ENCODE results near the gene SPATA20.

SPATA20 gene

GRCh38 chr17:50556803-50557202, 9.8 kb downstream of the SPATA20 start:
- H3K79me2 ChIP-seq, result no peaks in the 10 kb centered on the region
- no peak overlapping the region for H3K4me3 ChIP-seq (ENCODE audit: low read depth, low read length)
- peaks cover 6% of the 10 kb centered on the region for H3K27me3 ChIP-seq (ENCODE audit: control insufficient read depth, insufficient read depth, low read length)
- TF ChIP-seq, protein P1, sequence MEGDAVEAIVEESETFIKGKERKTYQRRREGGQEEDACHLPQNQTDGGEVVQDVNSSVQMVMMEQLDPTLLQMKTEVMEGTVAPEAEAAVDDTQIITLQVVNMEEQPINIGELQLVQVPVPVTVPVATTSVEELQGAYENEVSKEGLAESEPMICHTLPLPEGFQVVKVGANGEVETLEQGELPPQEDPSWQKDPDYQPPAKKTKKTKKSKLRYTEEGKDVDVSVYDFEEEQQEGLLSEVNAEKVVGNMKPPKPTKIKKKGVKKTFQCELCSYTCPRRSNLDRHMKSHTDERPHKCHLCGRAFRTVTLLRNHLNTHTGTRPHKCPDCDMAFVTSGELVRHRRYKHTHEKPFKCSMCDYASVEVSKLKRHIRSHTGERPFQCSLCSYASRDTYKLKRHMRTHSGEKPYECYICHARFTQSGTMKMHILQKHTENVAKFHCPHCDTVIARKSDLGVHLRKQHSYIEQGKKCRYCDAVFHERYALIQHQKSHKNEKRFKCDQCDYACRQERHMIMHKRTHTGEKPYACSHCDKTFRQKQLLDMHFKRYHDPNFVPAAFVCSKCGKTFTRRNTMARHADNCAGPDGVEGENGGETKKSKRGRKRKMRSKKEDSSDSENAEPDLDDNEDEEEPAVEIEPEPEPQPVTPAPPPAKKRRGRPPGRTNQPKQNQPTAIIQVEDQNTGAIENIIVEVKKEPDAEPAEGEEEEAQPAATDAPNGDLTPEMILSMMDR (IDR thresholded peaks at IDR 0.05), result no peak
- H3K4me1 ChIP-seq, result peaks cover 13% of the 10 kb centered on the region
- no peak overlapping the region for H3K9ac ChIP-seq
- no peak overlapping the region for H2AFZ ChIP-seq
- no peaks in the 10 kb centered on the region for H3K9me3 ChIP-seq (ENCODE audit: control insufficient read depth, low read length)
- no peaks in the 10 kb centered on the region for H3K36me3 ChIP-seq (ENCODE audit: control insufficient read depth, insufficient read depth, low read length)
- no peak overlapping the region for H3K4me2 ChIP-seq (ENCODE audit: low read length)
- H3K27ac ChIP-seq, result no peak overlapping the region

- peaks cover 13% of the 10 kb centered on the region for H3K4me1 ChIP-seq
- no peak overlapping the region for H3K4me2 ChIP-seq (ENCODE audit: low read length)
- H3K27me3 ChIP-seq (ENCODE audit: control insufficient read depth, insufficient read depth, low read length), result peaks cover 6% of the 10 kb centered on the region
- H3K9ac ChIP-seq, result no peak overlapping the region
- H3K9me3 ChIP-seq (ENCODE audit: control insufficient read depth, low read length), result no peaks in the 10 kb centered on the region
- H3K36me3 ChIP-seq (ENCODE audit: control insufficient read depth, insufficient read depth, low read length), result no peaks in the 10 kb centered on the region
- no peak overlapping the region for H3K4me3 ChIP-seq (ENCODE audit: low read depth, low read length)
- no peaks in the 10 kb centered on the region for H3K79me2 ChIP-seq
- no peak overlapping the region for H2AFZ ChIP-seq
- no peak overlapping the region for H3K27ac ChIP-seq
- TF ChIP-seq, protein P1 (IDR thresholded peaks at IDR 0.05), result no peak
Observed at GRCh38 chr17:50557630-50558029, 10.7 kb downstream of the SPATA20 start.

DNA sequence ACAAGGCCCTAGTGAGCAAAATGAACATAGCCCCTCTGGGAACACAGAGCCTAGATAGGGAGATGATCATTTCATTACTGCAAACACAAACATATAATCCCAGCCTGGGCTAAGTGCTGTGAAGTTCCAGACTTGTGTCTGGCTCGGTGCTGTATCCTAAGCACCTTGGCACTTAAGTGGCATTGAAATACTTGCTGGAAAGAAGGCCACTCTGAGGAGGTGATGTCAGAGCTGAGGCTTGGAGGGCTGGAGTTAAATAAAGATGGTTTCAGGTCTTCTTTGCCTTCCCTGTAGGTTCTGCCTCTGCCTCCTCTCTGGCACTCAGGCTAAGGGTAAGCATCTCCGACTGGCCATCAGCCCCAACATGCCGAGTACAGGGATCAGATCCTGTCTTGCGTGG, 11.1 kb downstream of the SPATA20 start:
- no peaks in the 10 kb centered on the region for H3K79me2 ChIP-seq
- TF ChIP-seq, protein P1 (IDR thresholded peaks at IDR 0.05), result no peak
- no peak overlapping the region for H3K9ac ChIP-seq
- H2AFZ ChIP-seq, result no peak overlapping the region
- H3K4me3 ChIP-seq (ENCODE audit: low read depth, low read length), result no peak overlapping the region
- H3K9me3 ChIP-seq (ENCODE audit: control insufficient read depth, low read length), result no peaks in the 10 kb centered on the region
- peaks cover 6% of the 10 kb centered on the region for H3K27me3 ChIP-seq (ENCODE audit: control insufficient read depth, insufficient read depth, low read length)
- H3K27ac ChIP-seq, result no peak overlapping the region
- H3K4me1 ChIP-seq, result peaks cover 13% of the 10 kb centered on the region
- H3K4me2 ChIP-seq (ENCODE audit: low read length), result no peak overlapping the region
- H3K36me3 ChIP-seq (ENCODE audit: control insufficient read depth, insufficient read depth, low read length), result no peaks in the 10 kb centered on the region

- Histone ChIP-seq H3K4me1 (peaks cover 13% of the 10 kb centered on the region), H3K27me3 (ENCODE audit: control insufficient read depth, insufficient read depth, low read length) (peaks cover 6% of the 10 kb centered on the region), H3K4me3 (ENCODE audit: low read depth, low read length) (no peak overlapping the region), H3K27ac (no peak overlapping the region), H3K9ac (no peak overlapping the region), H3K36me3 (ENCODE audit: control insufficient read depth, insufficient read depth, low read length) (no peaks in the 10 kb centered on the region), H2AFZ (no peak overlapping the region), H3K9me3 (ENCODE audit: control insufficient read depth, low read length) (no peaks in the 10 kb centered on the region), H3K4me2 (ENCODE audit: low read length) (no peak overlapping the region), H3K79me2 (no peaks in the 10 kb centered on the region)
- TF ChIP-seq, protein P1 (IDR thresholded peaks at IDR 0.05), result no peak
Observed at GRCh38 chr17:50558581-50558940, 11.6 kb downstream of the SPATA20 start.

- H3K79me2 ChIP-seq, result no peaks in the 10 kb centered on the region
- H3K9me3 ChIP-seq (ENCODE audit: control insufficient read depth, low read length), result no peaks in the 10 kb centered on the region
- no peak overlapping the region for H3K4me3 ChIP-seq (ENCODE audit: low read depth, low read length)
- TF ChIP-seq, protein P1 (IDR thresholded peaks at IDR 0.05), result no peak
- H3K27ac ChIP-seq, result no peak overlapping the region
- H3K36me3 ChIP-seq (ENCODE audit: control insufficient read depth, insufficient read depth, low read length), result no peaks in the 10 kb centered on the region
- no peak overlapping the region for H2AFZ ChIP-seq
- H3K9ac ChIP-seq, result no peak overlapping the region
- H3K4me2 ChIP-seq (ENCODE audit: low read length), result no peak overlapping the region
- H3K27me3 ChIP-seq (ENCODE audit: control insufficient read depth, insufficient read depth, low read length), result peaks cover 6% of the 10 kb centered on the region
- peaks cover 13% of the 10 kb centered on the region for H3K4me1 ChIP-seq
Observed at GRCh38 chr17:50558941-50559614, 12.1 kb downstream of the SPATA20 start.

Measured in parathyroid adenoma (tissue), 2 donors.